HL-60 (cell line): ENCODE measurements around the gene CCDC190.

Source experiments
- GABPA ChIP-seq: IDR thresholded peaks from 2 replicates; pipeline ENCODE4 v1.6.1; 2012; ENCODE audit warnings: low read depth
- POLR2AphosphoS5 ChIP-seq: IDR thresholded peaks from 2 replicates; pipeline ENCODE4 v1.6.1; 2012; ENCODE audit warnings: low read depth
- SPI1 ChIP-seq: IDR thresholded peaks from 2 replicates; pipeline ENCODE4 v1.6.1; 2012; ENCODE audit warnings: low read depth, mild to moderate bottlenecking, borderline replicate concordance
- TF ChIP-seq, protein P1 (sequence below): IDR thresholded peaks from one replicate; pipeline ENCODE4 v1.5.1; 2011; ENCODE audit warnings: low read length, control low read depth, inconsistent platforms; ENCODE audit not compliant: insufficient read depth
- TF ChIP-seq, protein P2 (sequence below): IDR thresholded peaks from 2 replicates; pipeline ENCODE4 v1.6.1; 2012; ENCODE audit warnings: low read depth; ENCODE audit not compliant: insufficient replicate concordance

DNA sequence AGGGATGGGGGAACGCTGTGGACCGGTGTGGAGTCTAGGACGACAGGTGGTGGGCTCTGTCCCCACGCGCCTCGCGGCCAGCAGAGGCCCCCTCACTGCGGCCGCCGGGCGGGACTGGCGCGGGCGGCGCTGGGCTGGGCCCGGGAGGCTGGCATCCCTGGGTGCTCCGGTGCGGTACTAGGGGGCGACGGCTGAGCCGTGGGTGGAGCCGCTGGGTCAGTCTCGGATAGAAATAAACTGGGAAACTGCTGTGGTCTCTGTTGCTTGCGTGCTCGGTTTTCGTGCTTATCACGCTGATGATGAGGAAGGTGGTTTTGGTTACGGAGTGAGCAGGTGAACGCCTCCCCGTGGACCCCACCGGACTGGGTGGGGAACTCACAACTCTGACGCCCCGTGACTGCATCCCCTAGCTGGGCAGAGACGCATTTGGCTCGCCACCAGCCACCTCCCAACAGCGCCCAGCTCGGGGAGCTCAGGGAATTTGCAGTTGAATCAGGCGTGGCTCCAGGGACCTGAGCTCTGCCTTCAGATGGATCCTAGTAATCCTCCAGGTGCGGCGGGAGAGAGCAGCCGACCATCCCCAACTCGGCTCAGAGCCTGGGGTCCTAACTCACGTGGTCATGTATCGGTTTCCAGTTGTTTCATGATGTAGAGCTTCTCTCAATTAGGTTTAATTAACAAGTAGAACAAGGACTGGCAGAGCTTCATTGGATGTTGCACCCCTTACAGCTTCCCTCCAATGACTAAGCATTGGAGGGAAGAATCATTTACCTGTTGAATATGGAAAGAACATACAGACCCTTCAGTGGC, 38.4 kb downstream of the CCDC190 start:
- TF ChIP-seq, protein P1, sequence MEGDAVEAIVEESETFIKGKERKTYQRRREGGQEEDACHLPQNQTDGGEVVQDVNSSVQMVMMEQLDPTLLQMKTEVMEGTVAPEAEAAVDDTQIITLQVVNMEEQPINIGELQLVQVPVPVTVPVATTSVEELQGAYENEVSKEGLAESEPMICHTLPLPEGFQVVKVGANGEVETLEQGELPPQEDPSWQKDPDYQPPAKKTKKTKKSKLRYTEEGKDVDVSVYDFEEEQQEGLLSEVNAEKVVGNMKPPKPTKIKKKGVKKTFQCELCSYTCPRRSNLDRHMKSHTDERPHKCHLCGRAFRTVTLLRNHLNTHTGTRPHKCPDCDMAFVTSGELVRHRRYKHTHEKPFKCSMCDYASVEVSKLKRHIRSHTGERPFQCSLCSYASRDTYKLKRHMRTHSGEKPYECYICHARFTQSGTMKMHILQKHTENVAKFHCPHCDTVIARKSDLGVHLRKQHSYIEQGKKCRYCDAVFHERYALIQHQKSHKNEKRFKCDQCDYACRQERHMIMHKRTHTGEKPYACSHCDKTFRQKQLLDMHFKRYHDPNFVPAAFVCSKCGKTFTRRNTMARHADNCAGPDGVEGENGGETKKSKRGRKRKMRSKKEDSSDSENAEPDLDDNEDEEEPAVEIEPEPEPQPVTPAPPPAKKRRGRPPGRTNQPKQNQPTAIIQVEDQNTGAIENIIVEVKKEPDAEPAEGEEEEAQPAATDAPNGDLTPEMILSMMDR, result no peak
- no peak for TF ChIP-seq SPI1
- TF ChIP-seq, protein P2, sequence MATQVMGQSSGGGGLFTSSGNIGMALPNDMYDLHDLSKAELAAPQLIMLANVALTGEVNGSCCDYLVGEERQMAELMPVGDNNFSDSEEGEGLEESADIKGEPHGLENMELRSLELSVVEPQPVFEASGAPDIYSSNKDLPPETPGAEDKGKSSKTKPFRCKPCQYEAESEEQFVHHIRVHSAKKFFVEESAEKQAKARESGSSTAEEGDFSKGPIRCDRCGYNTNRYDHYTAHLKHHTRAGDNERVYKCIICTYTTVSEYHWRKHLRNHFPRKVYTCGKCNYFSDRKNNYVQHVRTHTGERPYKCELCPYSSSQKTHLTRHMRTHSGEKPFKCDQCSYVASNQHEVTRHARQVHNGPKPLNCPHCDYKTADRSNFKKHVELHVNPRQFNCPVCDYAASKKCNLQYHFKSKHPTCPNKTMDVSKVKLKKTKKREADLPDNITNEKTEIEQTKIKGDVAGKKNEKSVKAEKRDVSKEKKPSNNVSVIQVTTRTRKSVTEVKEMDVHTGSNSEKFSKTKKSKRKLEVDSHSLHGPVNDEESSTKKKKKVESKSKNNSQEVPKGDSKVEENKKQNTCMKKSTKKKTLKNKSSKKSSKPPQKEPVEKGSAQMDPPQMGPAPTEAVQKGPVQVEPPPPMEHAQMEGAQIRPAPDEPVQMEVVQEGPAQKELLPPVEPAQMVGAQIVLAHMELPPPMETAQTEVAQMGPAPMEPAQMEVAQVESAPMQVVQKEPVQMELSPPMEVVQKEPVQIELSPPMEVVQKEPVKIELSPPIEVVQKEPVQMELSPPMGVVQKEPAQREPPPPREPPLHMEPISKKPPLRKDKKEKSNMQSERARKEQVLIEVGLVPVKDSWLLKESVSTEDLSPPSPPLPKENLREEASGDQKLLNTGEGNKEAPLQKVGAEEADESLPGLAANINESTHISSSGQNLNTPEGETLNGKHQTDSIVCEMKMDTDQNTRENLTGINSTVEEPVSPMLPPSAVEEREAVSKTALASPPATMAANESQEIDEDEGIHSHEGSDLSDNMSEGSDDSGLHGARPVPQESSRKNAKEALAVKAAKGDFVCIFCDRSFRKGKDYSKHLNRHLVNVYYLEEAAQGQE, result no peak
- TF ChIP-seq POLR2AphosphoS5, result no peak
- TF ChIP-seq GABPA, result no peak
